IgD-negative memory B cell (primary cell): ENCODE data around the gene ANGPTL8. TPM values are rescaled to one million over a fixed set of nuclear protein-coding genes. Genes with fewer than 3 reads are reported as not detected.
A peak's percentile ranks its signal among the peaks of the same experiment; 100 is the strongest.

Experiments
- H3K27ac Mint-ChIP-seq, 3 donors: one replicate each; pipeline ENCODE4 v1.8.0; 2020 to 2022; ENCODE audit warnings: mild to moderate bottlenecking in 3 of 3, mixed read lengths in 3 of 3, moderate library complexity in 1 of 3
- H3K27me3 Mint-ChIP-seq: one replicate; pipeline ENCODE4 v1.8.0; 2021; ENCODE audit warnings: mixed read lengths
- H3K36me3 Mint-ChIP-seq: one replicate; pipeline ENCODE4 v1.8.0; 2020; ENCODE audit warnings: mild to moderate bottlenecking, mixed read lengths
- H3K4me1 Mint-ChIP-seq, 3 donors: one replicate each; pipeline ENCODE4 v1.8.0; 2020 to 2022; ENCODE audit warnings: mixed read lengths in 3 of 3, mild to moderate bottlenecking in 1 of 3
- H3K4me3 Mint-ChIP-seq, 4 donors: one replicate each; pipeline ENCODE4 v1.8.0; 2020 to 2022; ENCODE audit warnings: mild to moderate bottlenecking in 4 of 4, mixed read lengths in 4 of 4, moderate library complexity in 3 of 4
- H3K9me3 Mint-ChIP-seq, 3 donors: one replicate each; pipeline ENCODE4 v1.8.0; 2020 to 2021; ENCODE audit warnings: mixed read lengths in 3 of 3, mild to moderate bottlenecking in 1 of 3
- polyA plus RNA-seq: library from polyadenylated mRNA; unstranded; fragments of 300-500 nt; fragmentation: Illumina TruSeq; gene quantifications from one replicate; pipeline ENCODE4 v1.2.3, GENCODE V29; 2021

The ANGPTL8 gene
- polyA plus RNA-seq, 1 donor from 2014 or later = not detected

DNA sequence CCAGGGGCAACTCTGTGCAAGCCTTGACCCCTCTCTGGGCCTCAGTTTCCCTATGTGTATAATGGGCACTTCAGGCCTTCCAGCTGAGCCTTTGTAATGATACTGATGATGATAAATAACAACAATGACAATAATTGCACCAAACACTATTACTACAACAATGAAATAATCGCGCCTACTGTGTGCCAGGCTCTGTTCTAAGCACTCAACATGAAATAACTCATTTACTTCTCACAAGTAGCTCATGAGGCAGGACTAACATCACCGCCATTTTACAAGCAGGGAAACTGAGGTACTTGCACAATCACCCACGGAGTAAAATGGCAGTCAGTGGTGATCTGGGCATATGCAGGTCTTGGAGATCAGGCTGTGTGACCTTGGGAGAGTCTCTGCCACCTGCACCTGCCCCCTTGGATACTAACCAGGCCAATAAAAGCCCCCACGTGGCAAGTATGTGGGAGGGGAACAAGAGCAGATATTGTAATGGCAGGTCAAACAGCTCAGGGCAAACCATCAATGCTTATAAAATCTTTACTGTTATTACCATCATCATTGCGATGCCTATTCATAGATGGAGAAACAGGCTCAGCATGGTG, 540 bp upstream of the ANGPTL8 start:
- Mint-ChIP-seq H3K27me3 (peaks cover 4% of the 10 kb centered on the region), H3K4me3 (peak overlapping the region in 1 of 4 donors; percentile 55), H3K36me3 (no peaks in the 10 kb centered on the region), H3K9me3 (peaks cover 0 to 7% (median 5%) of the 10 kb centered on the region in 3 donors), H3K27ac (no peak overlapping the region), H3K4me1 (peaks cover 0 to 4% (median 2%) of the 10 kb centered on the region in 3 donors)

DNA sequence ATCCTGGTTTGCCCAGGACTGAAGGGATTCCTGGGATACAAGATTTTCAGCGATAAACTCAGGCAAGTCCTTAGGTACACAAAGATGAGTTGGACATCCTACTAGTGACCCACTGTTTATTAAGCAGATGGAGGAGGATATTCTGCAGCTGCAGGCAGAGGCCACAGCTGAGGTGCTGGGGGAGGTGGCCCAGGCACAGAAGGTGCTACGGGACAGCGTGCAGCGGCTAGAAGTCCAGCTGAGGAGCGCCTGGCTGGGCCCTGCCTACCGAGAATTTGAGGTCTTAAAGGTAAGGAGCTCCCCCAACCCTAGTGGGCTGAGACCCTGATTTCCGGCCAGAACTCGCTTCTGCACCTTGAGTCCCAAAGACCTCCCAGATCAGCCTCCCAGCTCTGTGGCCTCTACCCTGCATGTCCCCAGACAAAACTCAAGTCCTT, 607 bp downstream of the ANGPTL8 start:
- H3K27me3 Mint-ChIP-seq = peaks cover 4% of the 10 kb centered on the region
- peaks cover 0 to 7% (median 5%) of the 10 kb centered on the region in 3 donors for H3K9me3 Mint-ChIP-seq
- peaks cover 0 to 4% (median 2%) of the 10 kb centered on the region in 3 donors for H3K4me1 Mint-ChIP-seq
- H3K4me3 Mint-ChIP-seq = no peak overlapping the region
- no peak overlapping the region for H3K27ac Mint-ChIP-seq
- no peaks in the 10 kb centered on the region for H3K36me3 Mint-ChIP-seq

DNA sequence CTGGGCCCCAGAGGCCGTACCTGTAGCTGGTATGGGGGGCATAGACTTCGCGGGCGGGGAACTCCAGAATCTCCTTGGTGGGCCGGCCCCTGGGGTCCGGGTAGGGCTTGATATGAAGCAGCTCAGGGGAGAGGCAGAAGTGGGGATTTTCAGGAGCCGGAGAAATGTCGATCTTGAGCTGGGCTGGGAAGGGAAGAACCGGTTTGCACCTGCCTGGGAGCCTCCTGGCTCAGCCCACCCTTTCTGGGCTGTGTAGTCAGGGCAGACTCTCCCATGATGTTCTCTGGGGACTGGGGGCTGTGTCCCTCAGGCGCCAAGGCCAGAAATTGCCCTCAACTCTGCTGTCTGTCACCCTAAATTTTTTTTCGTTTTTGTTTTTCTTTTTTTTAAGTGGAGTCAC, 2.6 kb downstream of the ANGPTL8 start:
- peak overlapping the region in 1 of 4 donors; percentile 14 for H3K4me3 Mint-ChIP-seq
- no peak overlapping the region for H3K27ac Mint-ChIP-seq
- peaks cover 0 to 7% (median 5%) of the 10 kb centered on the region in 3 donors for H3K9me3 Mint-ChIP-seq
- H3K4me1 Mint-ChIP-seq = peaks cover 0 to 5% (median 4%) of the 10 kb centered on the region in 3 donors
- H3K27me3 Mint-ChIP-seq = peaks cover 4% of the 10 kb centered on the region
- H3K36me3 Mint-ChIP-seq = peaks cover 3% of the 10 kb centered on the region

DNA sequence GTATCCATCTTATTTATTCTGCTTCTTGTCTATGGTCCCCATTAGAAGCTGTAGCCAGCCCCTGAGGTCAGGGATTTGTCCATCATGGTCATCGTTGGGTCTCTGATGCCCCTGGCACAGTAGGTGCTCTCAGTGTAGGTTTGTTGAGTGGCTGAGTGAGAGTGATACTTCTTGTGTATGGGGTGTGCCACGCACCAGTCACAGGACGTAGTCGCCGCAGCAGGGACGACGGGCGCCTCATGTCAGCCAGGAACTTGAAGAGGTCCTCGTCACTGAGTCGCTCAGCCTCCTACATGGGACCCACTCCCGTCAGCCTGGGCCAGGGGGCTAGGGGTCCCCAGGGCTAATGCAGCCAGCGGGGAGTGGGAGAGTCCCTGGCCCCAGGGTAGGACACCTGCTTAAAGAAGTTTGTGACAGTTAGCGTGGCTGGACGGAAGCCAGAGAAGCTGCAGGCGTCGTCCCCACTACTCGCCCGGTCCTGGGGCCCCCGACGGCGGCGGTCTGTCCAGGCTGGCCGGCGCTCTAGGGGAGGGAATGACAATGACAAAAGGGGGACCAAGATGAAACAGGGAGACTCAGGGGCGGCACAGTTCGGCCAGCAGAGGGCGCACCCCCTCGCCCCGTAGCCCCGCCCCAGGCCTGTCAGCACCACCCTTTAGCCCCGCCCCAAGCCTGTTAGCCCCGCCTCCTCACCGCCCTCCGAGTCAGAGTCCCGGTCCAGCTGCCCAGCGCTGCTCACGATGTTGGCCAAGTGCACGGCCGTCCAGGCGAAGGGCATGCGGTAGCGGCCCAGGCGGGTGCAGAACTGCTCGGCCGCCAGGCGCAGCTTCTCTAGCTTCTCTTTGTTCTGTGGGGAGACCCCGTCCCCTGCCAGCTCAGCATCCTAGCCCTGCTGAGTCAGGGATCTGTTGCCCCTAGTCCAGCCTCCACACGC, 3.7 kb downstream of the ANGPTL8 start:
- Mint-ChIP-seq H3K27ac (no peak overlapping the region), H3K4me1 (peaks cover 0 to 5% (median 4%) of the 10 kb centered on the region in 3 donors), H3K27me3 (peaks cover 4% of the 10 kb centered on the region), H3K9me3 (peaks cover 0 to 7% (median 4%) of the 10 kb centered on the region in 3 donors), H3K36me3 (peaks cover 3% of the 10 kb centered on the region), H3K4me3 (peak overlapping the region in 2 of 4 donors; percentile 69 to 72)

DNA sequence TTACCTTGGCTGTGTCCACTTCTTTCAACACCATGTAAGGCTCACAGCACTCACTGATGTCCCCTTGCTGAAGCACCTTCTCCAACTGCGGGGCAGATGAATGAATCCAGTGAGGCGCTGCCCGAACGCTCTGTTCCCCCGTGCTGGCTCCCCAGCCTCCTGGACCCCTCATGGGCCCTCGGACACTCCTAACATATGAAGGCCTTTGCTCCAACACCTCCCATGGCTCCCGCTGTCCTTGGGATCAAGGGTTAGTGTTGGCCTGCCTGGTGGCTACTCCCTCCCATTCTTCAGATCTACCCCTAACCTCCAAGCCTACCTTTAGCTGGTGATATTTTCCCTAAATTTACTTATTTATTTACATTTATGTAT, 4.4 kb downstream of the ANGPTL8 start:
- H3K27me3 Mint-ChIP-seq = peaks cover 4% of the 10 kb centered on the region
- peaks cover 0 to 5% (median 4%) of the 10 kb centered on the region in 3 donors for H3K4me1 Mint-ChIP-seq
- H3K4me3 Mint-ChIP-seq = peak overlapping the region in 1 of 4 donors; percentile 69
- no peak overlapping the region for H3K27ac Mint-ChIP-seq
- peaks cover 3% of the 10 kb centered on the region for H3K36me3 Mint-ChIP-seq
- H3K9me3 Mint-ChIP-seq = peaks cover 0 to 3% (median 0%) of the 10 kb centered on the region in 3 donors

DNA sequence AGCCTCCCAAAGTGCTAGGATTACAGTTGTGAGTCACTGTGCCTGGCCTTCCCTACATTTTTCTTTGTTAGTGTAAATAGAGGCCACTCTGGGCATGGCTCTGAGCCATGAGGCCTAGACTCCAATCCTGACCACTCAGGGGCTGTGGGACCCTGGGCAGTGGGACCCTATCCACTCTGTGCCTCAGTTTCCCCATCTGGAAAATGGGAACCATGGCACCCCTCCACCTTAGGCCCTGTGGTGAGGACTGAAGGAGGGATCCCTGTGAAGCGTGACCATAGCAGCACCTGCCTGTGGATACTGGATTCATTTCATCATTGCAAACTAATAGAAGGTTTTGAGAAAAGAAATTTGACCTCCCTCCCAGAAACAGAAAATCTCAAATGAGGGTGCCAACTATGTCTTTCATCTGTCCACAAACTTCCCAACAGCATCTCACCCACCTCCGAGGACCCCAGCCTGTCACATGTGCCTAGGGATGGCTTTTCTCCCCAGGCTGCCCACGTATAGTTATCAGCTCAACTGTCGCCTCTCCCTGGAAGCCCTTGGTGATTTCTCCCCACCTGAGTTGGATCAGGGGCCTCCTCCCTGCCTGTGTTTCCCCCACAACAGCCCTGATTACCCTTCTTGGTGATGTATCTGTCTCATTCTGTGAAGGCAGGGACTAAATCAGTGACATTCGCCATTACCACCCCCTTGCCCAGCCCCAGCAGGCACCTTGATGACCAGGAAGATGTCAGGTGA, 5.6 kb downstream of the ANGPTL8 start:
- no peaks in the 10 kb centered on the region for H3K9me3 Mint-ChIP-seq
- peaks cover 4% of the 10 kb centered on the region for H3K27me3 Mint-ChIP-seq
- H3K36me3 Mint-ChIP-seq = peaks cover 3% of the 10 kb centered on the region

DNA sequence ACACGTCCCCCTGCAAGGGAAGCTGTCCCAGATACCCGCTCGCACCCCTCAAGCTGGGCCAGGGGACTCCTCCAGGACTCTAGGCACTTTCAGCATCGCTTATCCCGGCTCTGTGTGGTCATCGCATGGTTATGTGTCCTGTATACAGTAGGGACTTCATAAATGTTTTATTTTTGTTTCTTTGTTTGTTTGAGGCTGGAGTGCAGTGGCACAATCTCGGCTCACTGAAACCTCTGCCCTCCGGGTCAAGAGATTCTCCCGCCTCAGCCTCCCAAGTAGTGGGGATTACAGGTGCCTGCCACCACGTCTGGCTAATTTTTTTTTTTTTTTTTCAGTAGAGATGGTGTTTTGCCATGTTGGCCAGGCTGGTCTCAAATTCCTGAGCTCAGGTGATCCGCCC, 7.5 kb downstream of the ANGPTL8 start:
- peaks cover 3% of the 10 kb centered on the region for H3K36me3 Mint-ChIP-seq
- no peak overlapping the region for H3K27ac Mint-ChIP-seq
- H3K27me3 Mint-ChIP-seq = peaks cover 4% of the 10 kb centered on the region
- H3K9me3 Mint-ChIP-seq = no peaks in the 10 kb centered on the region
- H3K4me1 Mint-ChIP-seq = peaks cover 0 to 5% (median 4%) of the 10 kb centered on the region in 3 donors
- H3K4me3 Mint-ChIP-seq = no peak overlapping the region

More for the DNA sequence above, 5.6 kb downstream of the ANGPTL8 start:
- H3K4me3 Mint-ChIP-seq = no peak overlapping the region
- peaks cover 0 to 5% (median 4%) of the 10 kb centered on the region in 3 donors for H3K4me1 Mint-ChIP-seq
- H3K27ac Mint-ChIP-seq = no peak overlapping the region

DNA sequence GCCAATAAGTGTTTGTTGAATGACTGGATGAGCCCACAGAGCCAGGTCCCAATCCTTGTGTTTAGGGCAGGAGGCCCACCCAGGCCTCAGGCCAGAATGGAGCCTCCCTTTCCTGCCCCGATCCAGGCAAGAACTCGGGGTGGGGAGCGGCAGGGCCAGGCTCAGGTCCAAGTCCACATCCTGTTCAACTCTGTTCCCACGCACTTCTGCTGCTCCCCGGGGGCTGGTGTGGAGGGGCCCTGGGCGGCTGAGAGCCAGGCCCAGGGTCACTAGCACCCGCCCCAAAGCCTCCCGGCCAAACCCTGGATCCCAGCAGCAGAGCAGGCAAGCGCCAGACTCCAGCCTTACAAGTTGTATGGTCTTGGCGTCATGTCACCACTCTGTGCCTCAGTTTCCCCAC, 8.0 kb downstream of the ANGPTL8 start:
- Mint-ChIP-seq H3K9me3 (no peaks in the 10 kb centered on the region), H3K27ac (no peak overlapping the region)

DNA sequence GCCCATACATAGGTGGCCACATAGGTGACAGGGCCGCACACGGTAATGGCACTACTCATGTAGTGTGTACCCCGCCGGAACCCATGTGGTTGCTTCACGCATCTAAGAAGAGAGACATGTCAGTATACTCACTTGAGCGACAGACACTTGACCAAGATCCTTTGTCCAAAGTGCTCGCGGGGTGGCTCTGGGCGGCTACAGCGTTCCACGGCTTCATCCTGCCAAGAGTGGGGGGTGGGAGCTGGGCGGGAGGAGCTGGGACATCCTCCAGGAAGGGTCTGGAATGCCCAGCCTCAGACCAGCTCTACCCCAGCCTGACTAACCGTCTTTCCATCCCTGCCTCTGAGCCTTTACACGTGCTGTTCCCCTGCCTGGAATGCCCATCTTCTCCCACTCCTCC, 8.5 kb downstream of the ANGPTL8 start:
- Mint-ChIP-seq H3K4me3 (no peak overlapping the region), H3K27me3 (no peaks in the 10 kb centered on the region), H3K4me1 (peaks cover 0 to 5% (median 4%) of the 10 kb centered on the region in 3 donors), H3K36me3 (peaks cover 3% of the 10 kb centered on the region), H3K9me3 (no peaks in the 10 kb centered on the region), H3K27ac (no peak overlapping the region)

More for the DNA sequence above, 8.0 kb downstream of the ANGPTL8 start:
- Mint-ChIP-seq H3K27me3 (peaks cover 4% of the 10 kb centered on the region), H3K4me1 (peaks cover 0 to 5% (median 4%) of the 10 kb centered on the region in 3 donors), H3K4me3 (no peak overlapping the region), H3K36me3 (peaks cover 3% of the 10 kb centered on the region)

DNA sequence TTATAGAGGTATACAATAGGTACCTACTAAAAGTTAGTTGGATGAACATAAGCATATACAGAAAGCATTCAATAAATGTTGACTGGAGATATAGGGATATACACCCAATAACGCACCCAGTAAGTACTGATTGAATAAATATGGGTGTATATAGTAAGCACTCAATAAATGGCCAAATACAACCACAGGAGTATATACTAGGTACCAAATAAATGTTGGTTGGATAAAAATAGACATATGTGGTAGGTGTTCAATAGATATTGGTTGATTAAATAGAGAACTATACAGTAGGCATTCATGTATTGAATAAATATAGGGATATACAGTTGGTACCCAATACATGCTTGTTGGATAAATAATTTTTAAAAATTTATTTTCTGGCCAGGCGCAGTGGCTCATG, 9.4 kb downstream of the ANGPTL8 start:
- H3K4me1 Mint-ChIP-seq = peaks cover 0 to 3% (median under 1%) of the 10 kb centered on the region in 3 donors
- no peaks in the 10 kb centered on the region for H3K9me3 Mint-ChIP-seq
- H3K36me3 Mint-ChIP-seq = peaks cover 3% of the 10 kb centered on the region
- H3K27me3 Mint-ChIP-seq = no peaks in the 10 kb centered on the region
- no peak overlapping the region for H3K27ac Mint-ChIP-seq
- no peak overlapping the region for H3K4me3 Mint-ChIP-seq

DNA sequence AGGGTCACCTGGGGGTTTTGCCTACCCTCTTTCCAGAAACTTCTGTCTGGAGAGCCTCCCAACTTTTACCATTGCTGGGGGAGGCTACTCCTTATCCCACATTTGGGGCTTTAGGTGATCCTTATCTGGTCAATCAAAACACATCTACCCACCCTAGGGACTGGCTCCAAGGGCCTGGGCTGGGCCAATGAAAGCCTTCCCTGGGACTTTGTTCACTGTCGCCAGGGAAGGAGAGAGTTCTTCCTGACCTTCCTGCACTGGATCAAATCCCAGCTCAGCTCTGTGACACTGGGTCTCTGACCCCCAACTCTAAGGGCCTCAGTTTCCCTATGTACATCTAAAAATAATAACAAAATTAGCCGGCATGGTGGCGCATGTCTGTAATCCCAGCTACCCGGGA, 11.8 kb downstream of the ANGPTL8 start:
- Mint-ChIP-seq H3K4me1 (peaks cover 0 to 3% (median 0%) of the 10 kb centered on the region in 3 donors), H3K36me3 (peaks cover 3% of the 10 kb centered on the region), H3K9me3 (no peaks in the 10 kb centered on the region), H3K27me3 (no peaks in the 10 kb centered on the region), H3K27ac (no peak overlapping the region), H3K4me3 (no peak overlapping the region)

DNA sequence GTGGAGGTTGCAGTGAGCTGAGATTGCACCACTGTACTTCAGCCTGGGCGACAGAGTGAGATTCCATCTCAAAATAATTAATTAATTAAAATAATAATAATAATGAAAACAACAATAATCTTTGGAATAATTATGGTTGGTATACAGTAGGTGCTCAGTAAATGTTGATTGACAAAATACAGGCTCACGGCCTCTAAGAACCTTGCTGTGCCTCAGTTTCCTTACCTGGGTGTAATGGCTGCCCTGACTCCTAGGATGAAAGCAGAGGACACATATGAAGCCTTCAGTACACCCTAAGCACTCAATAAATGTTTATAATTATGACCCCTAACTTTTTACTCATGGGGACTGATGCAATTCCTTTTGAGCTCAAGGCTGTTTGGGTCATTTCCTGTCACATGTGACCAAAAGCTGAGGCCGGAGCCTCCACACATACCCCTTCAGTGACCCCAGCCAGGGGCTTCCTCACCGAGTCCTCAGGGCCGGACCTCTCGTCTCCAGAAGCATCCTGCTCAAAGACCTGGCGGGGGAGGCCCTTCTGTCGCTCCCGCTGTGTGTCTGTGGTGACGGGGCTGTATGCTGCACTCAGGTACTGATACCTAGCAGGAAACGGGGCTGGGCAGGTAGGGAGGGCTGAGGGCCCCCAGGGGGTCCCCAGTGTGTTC, 12.4 kb downstream of the ANGPTL8 start:
- Mint-ChIP-seq H3K4me1 (no peaks in the 10 kb centered on the region), H3K4me3 (peak overlapping the region in 1 of 4 donors; percentile 32), H3K27ac (no peak overlapping the region), H3K9me3 (no peaks in the 10 kb centered on the region), H3K36me3 (peaks cover 1% of the 10 kb centered on the region), H3K27me3 (no peaks in the 10 kb centered on the region)

DNA sequence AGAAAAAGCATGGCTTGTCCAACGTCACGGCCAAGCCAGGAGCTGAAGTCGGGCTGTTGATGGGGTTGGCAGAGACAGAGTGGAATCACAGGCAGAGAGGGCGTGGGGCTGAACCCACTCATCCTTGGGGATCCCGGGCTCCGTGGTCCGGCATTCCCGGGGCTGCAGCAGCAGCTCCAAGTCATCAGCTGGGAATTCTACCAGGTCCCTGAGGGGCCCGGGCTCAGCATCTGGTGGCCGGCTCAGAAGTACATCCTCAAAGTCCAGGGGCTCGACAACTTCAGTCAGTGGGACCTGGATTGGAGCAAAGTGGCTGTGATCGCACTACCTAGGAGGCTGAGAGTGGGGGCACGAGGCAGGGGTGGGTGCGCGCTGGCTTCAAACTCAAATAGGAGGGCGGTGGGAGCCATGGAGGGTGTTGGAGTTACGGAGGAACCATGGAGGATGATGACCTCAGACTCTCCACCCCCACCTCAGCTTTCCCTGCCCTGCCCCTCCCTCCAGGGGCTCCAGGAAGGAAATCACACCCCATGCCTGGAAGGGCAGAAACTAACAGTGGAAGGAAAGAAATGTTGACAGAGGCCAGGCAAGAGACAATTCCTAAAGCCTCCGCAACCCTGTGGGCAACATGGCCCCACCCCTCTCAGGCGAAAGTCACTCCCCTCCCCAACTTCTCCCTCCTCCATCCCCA, 13.4 kb downstream of the ANGPTL8 start:
- Mint-ChIP-seq H3K27ac (no peak overlapping the region), H3K4me1 (no peaks in the 10 kb centered on the region), H3K9me3 (no peaks in the 10 kb centered on the region), H3K27me3 (no peaks in the 10 kb centered on the region), H3K4me3 (no peak overlapping the region), H3K36me3 (no peaks in the 10 kb centered on the region)

DNA sequence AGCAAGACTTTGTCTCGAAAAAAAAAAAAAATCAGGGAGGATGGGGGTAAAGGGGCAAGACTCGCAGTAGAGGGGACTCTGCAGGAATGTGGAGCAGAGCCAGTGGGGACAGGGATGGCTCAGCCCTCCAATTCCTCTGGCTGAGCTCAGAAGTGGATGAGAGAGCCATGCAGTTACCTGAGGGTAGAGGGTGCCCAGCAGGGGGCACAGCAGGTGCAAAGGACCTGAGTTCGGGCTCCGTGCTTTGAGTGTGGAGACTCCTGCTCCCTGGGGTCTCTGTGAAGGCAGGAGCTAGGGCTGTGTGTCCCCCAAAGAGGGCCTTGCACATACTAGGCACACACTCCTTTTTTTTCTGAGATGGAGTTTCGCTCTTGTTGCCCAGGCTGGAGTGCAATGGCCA, 15.2 kb downstream of the ANGPTL8 start:
- Mint-ChIP-seq H3K27me3 (no peaks in the 10 kb centered on the region), H3K27ac (no peak overlapping the region), H3K9me3 (no peaks in the 10 kb centered on the region), H3K4me1 (no peaks in the 10 kb centered on the region), H3K4me3 (no peak overlapping the region), H3K36me3 (no peaks in the 10 kb centered on the region)
